ENCODE data around the gene TMEM179B.
A peak's percentile ranks its signal among the peaks of the same experiment; 100 is the strongest.

Gene TMEM179B

DNA sequence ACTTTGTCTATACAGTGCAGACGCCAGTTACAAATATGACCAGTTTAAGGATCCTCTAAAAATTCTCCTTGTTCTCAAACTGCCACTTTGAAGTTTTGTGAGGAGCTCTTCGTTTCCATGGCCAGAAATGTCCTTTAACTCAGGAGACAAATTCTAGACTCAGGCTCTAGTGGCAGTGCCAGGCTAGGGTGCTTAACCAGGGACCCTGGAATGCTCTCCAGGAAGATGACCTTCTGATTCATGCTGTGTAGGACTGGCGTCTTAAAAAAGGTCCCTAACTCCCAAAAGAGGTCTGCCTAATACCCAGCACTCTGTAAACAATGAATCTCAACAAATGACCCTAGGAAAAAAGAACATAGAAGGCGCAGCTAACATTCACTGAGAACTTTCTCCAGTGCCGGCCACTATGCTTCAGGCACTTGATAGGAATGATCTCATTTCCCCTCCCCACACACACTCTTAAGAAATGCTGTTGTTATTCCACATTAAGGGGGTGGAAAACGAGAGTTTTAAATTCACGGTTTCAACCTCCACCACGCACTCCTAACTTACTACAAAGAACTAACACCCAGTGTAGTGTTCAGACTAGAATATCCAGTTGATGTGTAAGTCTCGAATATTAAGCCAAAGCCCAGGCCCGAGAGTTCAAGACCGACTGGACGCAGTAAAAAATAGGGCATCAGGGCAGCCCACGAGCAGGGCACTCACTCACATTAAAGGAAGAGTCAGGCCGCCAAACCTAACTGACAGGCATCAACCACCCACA is 17.3 kb downstream of the TMEM179B start:
- peak; percentile 47 to 55 for DNase-seq (ENCODE audit: low read depth in 2 of 2)
- TF ChIP-seq, protein P1, sequence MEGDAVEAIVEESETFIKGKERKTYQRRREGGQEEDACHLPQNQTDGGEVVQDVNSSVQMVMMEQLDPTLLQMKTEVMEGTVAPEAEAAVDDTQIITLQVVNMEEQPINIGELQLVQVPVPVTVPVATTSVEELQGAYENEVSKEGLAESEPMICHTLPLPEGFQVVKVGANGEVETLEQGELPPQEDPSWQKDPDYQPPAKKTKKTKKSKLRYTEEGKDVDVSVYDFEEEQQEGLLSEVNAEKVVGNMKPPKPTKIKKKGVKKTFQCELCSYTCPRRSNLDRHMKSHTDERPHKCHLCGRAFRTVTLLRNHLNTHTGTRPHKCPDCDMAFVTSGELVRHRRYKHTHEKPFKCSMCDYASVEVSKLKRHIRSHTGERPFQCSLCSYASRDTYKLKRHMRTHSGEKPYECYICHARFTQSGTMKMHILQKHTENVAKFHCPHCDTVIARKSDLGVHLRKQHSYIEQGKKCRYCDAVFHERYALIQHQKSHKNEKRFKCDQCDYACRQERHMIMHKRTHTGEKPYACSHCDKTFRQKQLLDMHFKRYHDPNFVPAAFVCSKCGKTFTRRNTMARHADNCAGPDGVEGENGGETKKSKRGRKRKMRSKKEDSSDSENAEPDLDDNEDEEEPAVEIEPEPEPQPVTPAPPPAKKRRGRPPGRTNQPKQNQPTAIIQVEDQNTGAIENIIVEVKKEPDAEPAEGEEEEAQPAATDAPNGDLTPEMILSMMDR (IDR thresholded peaks at IDR 0.05; ENCODE audit: low read depth, low read length): no peak
- H3K4me3 ChIP-seq (replicated peaks in 1 of 2; ENCODE audit: low read depth in 2 of 2, low read length in 2 of 2): peak overlapping the region; percentile 85 to 91

- H3K4me3 ChIP-seq (replicated peaks in 1 of 2; ENCODE audit: low read depth in 2 of 2, low read length in 2 of 2): peak within 1 kb of the TSS; percentile 85 to 91
- TF ChIP-seq, protein P1 (IDR thresholded peaks at IDR 0.05; ENCODE audit: low read depth, low read length): no peak
- peak; percentile 96 to 98 for DNase-seq (ENCODE audit: low read depth in 2 of 2)
These were observed 18.1 kb downstream of the TMEM179B start, which contains the start of gene NXF1 for GRCh38 chr11:62805076-62805892. NXF1 (minus strand) TSS chr11:62805440; CDS start chr11:62805356, 84 bp downstream.

GRCh38 chr11:62805961-62806441 is 18.8 kb downstream of the TMEM179B start:
- H3K4me3 ChIP-seq (replicated peaks in 1 of 2; ENCODE audit: low read depth in 2 of 2, low read length in 2 of 2): peak overlapping the region; percentile 85 to 91
- peak in 1 of 2 donors; percentile 42 for DNase-seq (ENCODE audit: low read depth in 2 of 2)

GRCh38 chr11:62806611-62807121 is 19.5 kb downstream of the TMEM179B start:
- peak; percentile 48 to 59 for DNase-seq (ENCODE audit: low read depth in 2 of 2)
- H3K4me3 ChIP-seq (replicated peaks in 1 of 2; ENCODE audit: low read depth in 2 of 2, low read length in 2 of 2): no peak overlapping the region
- TF ChIP-seq, protein P1 (IDR thresholded peaks at IDR 0.05; ENCODE audit: low read depth, low read length): no peak

More at GRCh38 chr11:62805961-62806441, 18.8 kb downstream of the TMEM179B start:
- TF ChIP-seq, protein P1 (IDR thresholded peaks at IDR 0.05; ENCODE audit: low read depth, low read length): no peak

DNA sequence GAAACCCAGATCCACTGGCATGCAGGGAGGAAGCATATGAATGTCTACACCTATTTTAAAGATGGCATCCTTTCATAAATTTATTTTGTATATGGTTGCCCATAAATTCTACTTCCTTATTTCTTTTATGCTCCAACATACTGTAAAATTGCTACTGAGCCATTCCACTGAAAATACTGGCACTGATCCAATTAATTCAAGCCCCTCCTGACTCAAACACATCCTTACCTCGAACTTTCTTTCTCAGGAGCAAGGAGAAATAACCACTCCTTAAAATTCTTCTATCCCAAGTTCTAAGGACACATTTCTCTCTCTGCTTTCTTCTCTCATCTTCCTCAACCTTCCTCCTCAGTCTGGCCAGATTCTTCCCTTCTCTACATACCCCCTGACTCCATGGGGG is 23.5 kb downstream of the TMEM179B start:
- DNase-seq (ENCODE audit: low read depth in 2 of 2): no peak
- TF ChIP-seq, protein P1 (IDR thresholded peaks at IDR 0.05; ENCODE audit: low read depth, low read length): no peak
- no peak overlapping the region for H3K4me3 ChIP-seq (replicated peaks in 1 of 2; ENCODE audit: low read depth in 2 of 2, low read length in 2 of 2)

GRCh38 chr11:62811659-62812058 is 24.5 kb downstream of the TMEM179B start:
- TF ChIP-seq, protein P1 (IDR thresholded peaks at IDR 0.05; ENCODE audit: low read depth, low read length): no peak
- H3K4me3 ChIP-seq (replicated peaks in 1 of 2; ENCODE audit: low read depth in 2 of 2, low read length in 2 of 2): no peak overlapping the region
- DNase-seq (ENCODE audit: low read depth in 2 of 2): no peak

Data from cardiac fibroblast (primary cell).